DMS153 (cell line): ENCODE measurements around the gene SULT1A2.
"Not testable (repeated sequence)": the region's sequence is repeated elsewhere in the genome, so short reads cannot be mapped to it uniquely, and the experiment has no call there.

Experiments used
- DNase-seq: peaks from one replicate; lab custom pipeline; 2025; lab: John Stamatoyannopoulos, UW

Gene SULT1A2

GRCh38 chr16:28558456-28558855 lies 38.4 kb downstream of the SULT1A2 start:
- no peak for DNase-seq

DNA sequence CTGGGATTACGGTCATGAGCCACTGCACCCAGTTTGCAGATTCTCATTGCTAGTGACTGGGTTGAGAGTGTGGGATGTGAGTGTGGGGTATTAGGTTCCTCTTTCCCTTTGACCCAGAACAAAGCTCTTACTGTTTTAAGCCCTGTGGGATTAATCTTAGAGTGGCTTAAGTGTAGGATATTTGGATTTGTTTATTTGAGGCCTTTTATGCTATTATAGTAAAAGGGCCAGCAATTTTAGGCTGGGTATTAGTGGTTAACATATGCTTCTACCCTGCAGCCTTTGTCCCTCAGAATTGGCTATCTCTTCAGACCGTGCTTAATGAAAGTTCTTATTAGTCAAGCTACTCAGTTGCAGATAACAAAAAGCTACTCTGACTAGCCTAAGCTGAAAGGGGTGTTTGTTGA lies 39.9 kb downstream of the SULT1A2 start:
- DNase-seq: no peak

DNA sequence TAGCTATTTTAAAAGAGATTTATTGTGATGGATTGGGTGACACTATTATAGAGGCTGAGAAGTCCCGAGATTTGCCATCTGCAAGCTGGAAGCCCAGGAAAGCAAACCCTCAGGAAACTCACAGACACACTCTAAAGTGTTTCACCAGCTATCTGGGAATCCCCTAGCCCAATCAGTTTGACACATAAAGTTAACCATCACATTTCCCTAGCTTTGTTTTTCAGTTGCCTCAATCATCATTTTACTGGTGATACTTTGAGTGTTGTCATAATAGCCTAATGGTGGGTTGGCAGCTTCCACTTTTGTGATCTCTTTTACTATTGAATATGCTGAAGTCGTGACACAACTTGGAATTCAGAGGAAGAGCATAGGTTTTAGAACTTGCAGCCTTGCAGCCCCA lies 41.3 kb downstream of the SULT1A2 start:
- DNase-seq: no peak

DNA sequence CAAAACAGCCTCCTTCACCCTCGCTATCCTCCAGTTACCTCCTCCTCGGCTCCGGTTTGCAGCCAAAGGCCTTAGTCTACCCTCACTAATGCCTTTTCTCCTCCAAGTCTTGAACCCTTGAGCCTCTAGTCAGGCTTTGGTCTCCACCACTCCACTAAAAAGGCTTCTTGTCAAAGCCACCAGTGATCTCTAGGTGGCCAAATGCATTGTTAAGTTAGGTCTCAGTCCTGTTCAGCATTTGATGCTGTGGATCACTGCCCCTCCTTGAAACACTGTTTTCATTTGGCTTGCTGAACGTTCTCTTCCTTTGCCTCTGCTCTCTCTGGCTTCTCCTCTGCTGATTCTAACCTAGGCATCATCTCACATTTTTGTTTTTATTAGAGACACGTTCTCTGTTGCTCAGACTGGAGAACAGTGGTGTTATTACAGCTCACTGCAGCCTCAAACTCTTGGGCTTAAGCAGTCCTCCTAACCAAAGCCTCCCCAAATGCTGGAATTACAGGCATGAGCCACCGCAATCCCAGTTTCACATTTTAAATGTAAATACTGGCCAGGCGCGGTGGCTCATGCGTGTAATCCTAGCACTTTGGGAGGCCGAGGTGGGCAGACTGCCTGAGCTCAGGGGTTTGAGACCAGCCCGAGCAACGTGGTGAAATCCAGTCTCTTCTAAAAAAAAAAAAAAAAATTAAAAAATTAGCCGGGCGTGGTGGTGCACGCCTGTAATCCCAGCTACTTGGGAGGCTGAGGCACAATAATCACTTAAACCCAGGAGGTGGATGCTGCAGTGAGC lies 42.0 kb downstream of the SULT1A2 start:
- no peak for DNase-seq

- DNase-seq: peak; percentile 76
Measured at GRCh38 chr16:28553776-28554633, 42.8 kb downstream of the SULT1A2 start, which contains the start of gene SGF29. SGF29 (plus strand) TSS chr16:28553920; CDS start chr16:28581070, 27,150 bp downstream.

- peak; percentile 27 for DNase-seq
Measured at GRCh38 chr16:28549301-28549899, 47.5 kb downstream of the SULT1A2 start.

DNA sequence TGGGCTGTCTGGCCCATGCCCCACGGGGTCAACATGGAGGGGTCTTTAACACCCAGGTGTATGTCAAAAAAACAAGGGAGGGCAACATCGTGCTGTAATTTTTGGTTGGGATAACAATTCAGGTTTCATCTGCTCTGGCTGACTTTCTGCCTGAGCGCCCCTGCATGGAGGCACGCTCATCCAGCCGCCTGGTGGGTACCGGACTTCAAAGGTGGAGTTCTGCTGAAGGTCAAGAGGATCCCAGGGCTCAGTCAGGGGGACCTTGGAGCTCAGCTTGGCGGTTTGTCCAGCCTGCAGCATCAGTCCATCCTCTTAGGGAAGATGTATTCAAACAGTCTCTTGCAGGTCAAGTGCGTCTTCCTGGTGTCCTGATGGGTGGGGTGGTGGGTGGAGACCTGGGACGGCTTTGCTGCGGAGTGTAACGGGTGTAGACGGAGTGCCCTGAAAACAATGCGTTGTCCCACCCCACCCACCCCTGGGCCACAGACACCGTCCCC lies 48.5 kb downstream of the SULT1A2 start:
- DNase-seq: no peak

- no peak for DNase-seq
Measured at GRCh38 chr16:28546626-28547025, 50.2 kb downstream of the SULT1A2 start.

GRCh38 chr16:28545964-28546363 lies 50.9 kb downstream of the SULT1A2 start:
- not testable (repeated sequence) for DNase-seq

GRCh38 chr16:28544998-28545397 lies 51.9 kb downstream of the SULT1A2 start:
- no peak for DNase-seq

DNA sequence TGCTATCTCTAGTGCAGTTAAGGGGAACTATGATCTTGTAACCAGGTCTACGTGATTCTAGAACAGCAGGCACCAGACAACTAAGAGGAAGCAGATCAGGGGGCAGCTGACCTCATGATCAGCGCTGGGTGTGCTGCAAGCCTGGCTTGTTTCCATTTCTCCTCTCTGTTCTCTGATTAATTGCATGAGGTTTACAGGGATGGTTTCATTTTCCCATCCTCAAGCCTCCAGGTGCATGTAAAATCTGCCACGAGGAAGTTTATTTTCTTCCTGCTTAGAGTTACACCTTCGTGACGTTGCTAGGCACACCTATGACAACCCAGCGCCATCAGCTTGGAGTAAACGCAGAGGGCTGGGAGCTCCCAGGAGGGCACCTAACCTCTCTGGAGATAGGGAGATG lies 53.8 kb downstream of the SULT1A2 start:
- peak; percentile 93 for DNase-seq

GRCh38 chr16:28542646-28543045 lies 54.2 kb downstream of the SULT1A2 start:
- DNase-seq: no peak
